ENCODE measurements around the gene SYT9. TPM values are rescaled to one million over a fixed set of nuclear protein-coding genes. Genes with fewer than 3 reads are reported as not detected.

Gene SYT9
- total and polyA plus RNA-seq, 9 of the 15 experiments (the other 6 are each of a cell fraction or from before 2014, with no cell fraction given): 0.01 TPM; not detected in 8

- H3K9ac ChIP-seq (ENCODE audit: insufficient read depth in 1 of 2, low read depth in 2 of 2, low read length in 2 of 2): no peak overlapping the region
- intact Hi-C loops (cut with micrococcal nuclease): no loop called here
- no peak overlapping the region for H3K4me3 ChIP-seq
- WGBS (ENCODE audit: insufficient coverage, low coverage, missing lambda C conversion rate): 0% methylated on average over 1 of the region's 1 CpG
- H4K20me1 ChIP-seq (replicated peaks; ENCODE audit: control insufficient read depth, insufficient read depth, low read length): no peaks in the 10 kb centered on the region
- ATAC-seq: no peak
- peaks cover 0 to 3% of the 10 kb centered on the region in 2 experiments; a peak in 2 of 5 replicates for H3K27me3 ChIP-seq (ENCODE audit: control insufficient read depth in 2 of 2, insufficient read depth in 2 of 2, low read length in 2 of 2)
- no peaks in the 10 kb centered on the region for H3K9me3 ChIP-seq (replicated peaks; ENCODE audit: control insufficient read depth, insufficient read depth, low read depth, low read length)
- H3K27ac ChIP-seq (ENCODE audit: extremely low read depth, low read depth, low read length): no peak overlapping the region
- in situ Hi-C loops (cut with MboI): no loop called here
- no peak for FAIRE-seq
- ChIA-PET POLR2A (no interaction called here), CTCF (ENCODE audit: low intra/inter-chr PET ratio) (no interaction called here)
- DNase-seq (ENCODE audit: extremely low read depth in 1 of 4, low spot score in 3 of 4): no peak
- H3K36me3 ChIP-seq (ENCODE audit: control insufficient read depth, insufficient read depth, low read length): no peaks in the 10 kb centered on the region
- H3K4me2 ChIP-seq (ENCODE audit: insufficient read depth, low read length): no peak overlapping the region
- H2AFZ ChIP-seq (ENCODE audit: low read depth, low read length): no peak overlapping the region
- no peaks in the 10 kb centered on the region for H3K79me2 ChIP-seq (ENCODE audit: control insufficient read depth, insufficient read depth, low read length)
- H3K9me1 ChIP-seq (ENCODE audit: control insufficient read depth, insufficient read depth, low read length): no peaks in the 10 kb centered on the region
- no peaks in the 10 kb centered on the region for H3K4me1 ChIP-seq (replicated peaks in 1 of 2; ENCODE audit: control insufficient read depth in 2 of 2, insufficient read depth in 2 of 2, low read length in 2 of 2)
- no TSS peak for BruUV-seq (replicated peaks)
- no peak for TF ChIP-seq ZBTB33 (CRISPR knock-in tag; IDR thresholded peaks at IDR 0.05)
- no peak for TF ChIP-seq ZC3H8 (IDR thresholded peaks at IDR 0.05)
- TF ChIP-seq THRAP3 (IDR thresholded peaks at IDR 0.05; ENCODE audit: borderline replicate concordance): no peak
- no peak for TF ChIP-seq MTF1 (CRISPR knock-in tag; IDR thresholded peaks at IDR 0.05; ENCODE audit: borderline replicate concordance)
- TF ChIP-seq E4F1 (CRISPR knock-in tag; IDR thresholded peaks at IDR 0.05; ENCODE audit: borderline replicate concordance): no peak
- TF ChIP-seq EP300 (IDR thresholded peaks at IDR 0.05; ENCODE audit: low read length): no peak
- TF ChIP-seq ZNF124 (CRISPR knock-in tag; IDR thresholded peaks at IDR 0.05): no peak
- no peak for TF ChIP-seq ZBTB34 (CRISPR knock-in tag; IDR thresholded peaks at IDR 0.05)
- no peak for TF ChIP-seq BRCA1 (IDR thresholded peaks at IDR 0.05)
- TF ChIP-seq BRCA1 (CRISPR knock-in tag; IDR thresholded peaks at IDR 0.05): no peak
- no peak for TF ChIP-seq ZNF589 (CRISPR knock-in tag; IDR thresholded peaks at IDR 0.05; ENCODE audit: low read depth)
- no peak for TF ChIP-seq FOXP1 (CRISPR knock-in tag; IDR thresholded peaks at IDR 0.05)
- TF ChIP-seq ZFPM2 (CRISPR knock-in tag; IDR thresholded peaks at IDR 0.05): no peak
- no peak for TF ChIP-seq HDAC3 (IDR thresholded peaks at IDR 0.05; ENCODE audit: borderline replicate concordance, partially characterized antibody)
- no peak for TF ChIP-seq PYGO2 (tag; IDR thresholded peaks at IDR 0.05)
- TF ChIP-seq ZNF586 (CRISPR knock-in tag; conservative IDR thresholded peaks at IDR 0.05): no peak
- no peak for TF ChIP-seq ZNF764 (CRISPR knock-in tag; IDR thresholded peaks at IDR 0.05; ENCODE audit: low read depth)
- TF ChIP-seq ZBTB8A (IDR thresholded peaks at IDR 0.05; ENCODE audit: partially characterized antibody): no peak
These were observed 5.5 kb upstream of the SYT9 start for GRCh38 chr11:7246179-7246578.
